ENCODE measurements around the gene RHCE. TPM values are rescaled to one million over a fixed set of nuclear protein-coding genes. Genes with fewer than 3 reads are reported as not detected.
"Not testable (repeated sequence)": the region's sequence is repeated elsewhere in the genome, so short reads cannot be mapped to it uniquely, and the experiment has no call there.

RHCE gene
- total RNA-seq, 1 experiment from 2014 or later = 0.62 TPM

GRCh38 chr1:25427696-25428095 is 7.1 kb upstream of the RHCE start:
- H3K36me3 ChIP-seq (replicated peaks; ENCODE audit: control insufficient read depth, insufficient read depth, low read length) = no peaks in the 10 kb centered on the region
- no peak for DNase-seq
- H3K27me3 ChIP-seq (ENCODE audit: control insufficient read depth, insufficient read depth, low read length) = no peaks in the 10 kb centered on the region; the same call in 1 of the 2 replicates
- no peak overlapping the region for H3K4me3 ChIP-seq (ENCODE audit: insufficient read depth, low read depth, low read length)

- no peak for DNase-seq
- Histone ChIP-seq H3K36me3 (replicated peaks; ENCODE audit: control insufficient read depth, insufficient read depth, low read length) (no peaks in the 10 kb centered on the region), H3K27me3 (ENCODE audit: control insufficient read depth, insufficient read depth, low read length) (no peaks in the 10 kb centered on the region; the same call in 1 of the 2 replicates), H3K4me3 (ENCODE audit: insufficient read depth, low read depth, low read length) (no peak overlapping the region)
Measured at GRCh38 chr1:25425098-25426085, 4.8 kb upstream of the RHCE start.

GRCh38 chr1:25423206-25423605 is 2.6 kb upstream of the RHCE start:
- DNase-seq; H3K27me3 ChIP-seq (ENCODE audit: control insufficient read depth, insufficient read depth, low read length); H3K36me3 ChIP-seq (replicated peaks; ENCODE audit: control insufficient read depth, insufficient read depth, low read length): not testable (repeated sequence)

GRCh38 chr1:25419339-25419738 is 1.3 kb downstream of the RHCE start:
- DNase-seq; H3K36me3 ChIP-seq (replicated peaks; ENCODE audit: control insufficient read depth, insufficient read depth, low read length); H3K27me3 ChIP-seq (ENCODE audit: control insufficient read depth, insufficient read depth, low read length): not testable (repeated sequence)

More at GRCh38 chr1:25423206-25423605, 2.6 kb upstream of the RHCE start:
- H3K4me3 ChIP-seq (ENCODE audit: insufficient read depth, low read depth, low read length) = not testable (repeated sequence)

GRCh38 chr1:25417280-25417679 is 3.3 kb downstream of the RHCE start:
- not testable (repeated sequence) for DNase-seq; H3K27me3 ChIP-seq (ENCODE audit: control insufficient read depth, insufficient read depth, low read length); H3K36me3 ChIP-seq (replicated peaks; ENCODE audit: control insufficient read depth, insufficient read depth, low read length)

More at GRCh38 chr1:25419339-25419738, 1.3 kb downstream of the RHCE start:
- H3K4me3 ChIP-seq (ENCODE audit: insufficient read depth, low read depth, low read length) = not testable (repeated sequence)

GRCh38 chr1:25414578-25414977 is 6.0 kb downstream of the RHCE start:
- H3K36me3 ChIP-seq (replicated peaks; ENCODE audit: control insufficient read depth, insufficient read depth, low read length); H3K27me3 ChIP-seq (ENCODE audit: control insufficient read depth, insufficient read depth, low read length); DNase-seq; H3K4me3 ChIP-seq (ENCODE audit: insufficient read depth, low read depth, low read length): not testable (repeated sequence)

More at GRCh38 chr1:25417280-25417679, 3.3 kb downstream of the RHCE start:
- not testable (repeated sequence) for H3K4me3 ChIP-seq (ENCODE audit: insufficient read depth, low read depth, low read length)

DNA sequence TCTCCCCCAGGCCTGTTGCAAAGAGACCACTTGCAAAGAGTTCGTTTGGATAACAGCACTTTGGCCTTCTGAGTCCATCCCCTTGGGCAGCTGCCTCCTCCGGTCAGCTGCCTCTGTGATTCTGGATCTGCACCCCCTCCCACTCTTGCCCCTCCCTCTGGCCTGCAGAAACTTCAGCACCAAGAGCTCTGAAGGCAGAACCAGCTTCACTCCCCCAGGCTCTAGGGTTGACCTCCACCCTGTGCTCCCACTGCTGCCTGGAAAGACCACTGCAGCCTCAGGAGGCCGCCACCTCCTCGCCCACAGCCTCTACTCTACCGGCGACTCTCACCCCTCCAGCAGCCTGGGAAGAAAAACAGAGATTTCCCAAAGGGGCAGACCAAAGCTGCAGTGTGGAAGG is 6.5 kb downstream of the RHCE start:
- DNase-seq; H3K27me3 ChIP-seq (ENCODE audit: control insufficient read depth, insufficient read depth, low read length); H3K36me3 ChIP-seq (replicated peaks; ENCODE audit: control insufficient read depth, insufficient read depth, low read length); H3K4me3 ChIP-seq (ENCODE audit: insufficient read depth, low read depth, low read length): not testable (repeated sequence)

GRCh38 chr1:25412872-25413623 is 7.6 kb downstream of the RHCE start:
- not testable (repeated sequence) for DNase-seq; H3K36me3 ChIP-seq (replicated peaks; ENCODE audit: control insufficient read depth, insufficient read depth, low read length); H3K4me3 ChIP-seq (ENCODE audit: insufficient read depth, low read depth, low read length); H3K27me3 ChIP-seq (ENCODE audit: control insufficient read depth, insufficient read depth, low read length)

DNA sequence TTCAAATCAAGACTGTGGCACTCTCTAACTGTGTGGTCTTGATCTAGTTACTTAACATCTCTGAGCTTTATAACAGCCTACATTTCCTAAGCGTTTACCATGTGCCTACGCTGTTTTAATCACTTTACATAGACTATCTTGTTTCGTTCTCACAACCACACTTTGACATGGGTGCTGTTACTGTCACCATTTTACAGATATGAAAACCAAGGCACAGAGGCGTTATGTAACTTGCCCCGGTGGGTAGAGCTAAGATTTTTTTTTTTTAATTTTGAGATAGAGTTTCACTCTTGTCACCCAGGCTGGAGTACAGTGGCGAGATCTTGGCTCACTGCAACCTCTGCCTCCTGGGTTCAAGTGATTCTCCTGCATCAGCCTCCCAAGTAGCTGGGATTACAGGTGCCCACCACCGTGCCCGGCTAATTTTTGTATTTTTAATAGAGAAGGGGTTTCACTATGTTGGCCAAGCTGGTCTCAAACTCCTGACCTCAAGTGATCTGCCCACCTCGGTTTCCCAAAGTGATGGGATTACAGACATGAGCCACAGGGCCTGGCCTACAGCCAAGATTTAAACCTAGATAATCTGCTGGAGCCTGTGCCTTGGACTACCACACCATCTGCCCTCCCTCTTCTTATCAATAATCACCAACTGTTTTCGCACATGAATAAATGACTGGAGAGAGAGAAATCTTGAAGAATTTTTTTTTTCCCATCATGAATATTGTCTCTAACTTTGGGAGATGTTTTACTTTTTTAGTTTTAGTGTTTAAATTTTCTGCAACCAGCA is 10.8 kb downstream of the RHCE start:
- not testable (repeated sequence) for H3K36me3 ChIP-seq (replicated peaks; ENCODE audit: control insufficient read depth, insufficient read depth, low read length); H3K4me3 ChIP-seq (ENCODE audit: insufficient read depth, low read depth, low read length); DNase-seq; H3K27me3 ChIP-seq (ENCODE audit: control insufficient read depth, insufficient read depth, low read length)

DNA sequence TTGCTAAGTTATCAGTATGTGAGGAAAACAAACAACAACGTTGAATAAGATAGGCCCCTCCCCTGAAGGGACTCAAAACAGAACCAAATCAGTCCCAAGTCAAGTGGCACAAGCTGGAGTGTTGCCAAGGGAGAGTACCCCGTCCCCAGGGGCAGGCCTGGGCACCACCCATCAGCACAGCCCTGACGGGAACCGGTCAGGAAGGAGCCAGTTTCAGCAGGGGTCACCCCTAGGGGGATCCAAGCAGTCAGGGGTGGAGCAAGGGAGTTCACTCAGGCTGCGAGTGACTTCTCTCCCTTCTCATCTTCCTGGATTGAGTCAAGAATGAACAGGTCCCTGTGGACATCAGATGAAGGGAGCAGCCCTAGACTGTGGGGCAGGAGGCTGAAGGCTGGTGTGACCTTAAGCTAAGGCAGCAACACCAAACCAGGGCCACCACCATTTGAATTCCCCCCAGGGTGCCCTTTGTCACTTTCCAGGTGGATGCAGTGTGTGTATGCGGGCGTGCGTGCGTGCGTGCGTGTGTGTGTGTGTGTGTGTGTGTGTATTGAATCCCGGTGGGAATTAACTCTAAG is 14.8 kb downstream of the RHCE start:
- not testable (repeated sequence) for H3K27me3 ChIP-seq (ENCODE audit: control insufficient read depth, insufficient read depth, low read length); DNase-seq; H3K36me3 ChIP-seq (replicated peaks; ENCODE audit: control insufficient read depth, insufficient read depth, low read length); H3K4me3 ChIP-seq (ENCODE audit: insufficient read depth, low read depth, low read length)

GRCh38 chr1:25402947-25403803 is 17.4 kb downstream of the RHCE start:
- not testable (repeated sequence) for H3K27me3 ChIP-seq (ENCODE audit: control insufficient read depth, insufficient read depth, low read length); H3K4me3 ChIP-seq (ENCODE audit: insufficient read depth, low read depth, low read length); DNase-seq; H3K36me3 ChIP-seq (replicated peaks; ENCODE audit: control insufficient read depth, insufficient read depth, low read length)

DNA sequence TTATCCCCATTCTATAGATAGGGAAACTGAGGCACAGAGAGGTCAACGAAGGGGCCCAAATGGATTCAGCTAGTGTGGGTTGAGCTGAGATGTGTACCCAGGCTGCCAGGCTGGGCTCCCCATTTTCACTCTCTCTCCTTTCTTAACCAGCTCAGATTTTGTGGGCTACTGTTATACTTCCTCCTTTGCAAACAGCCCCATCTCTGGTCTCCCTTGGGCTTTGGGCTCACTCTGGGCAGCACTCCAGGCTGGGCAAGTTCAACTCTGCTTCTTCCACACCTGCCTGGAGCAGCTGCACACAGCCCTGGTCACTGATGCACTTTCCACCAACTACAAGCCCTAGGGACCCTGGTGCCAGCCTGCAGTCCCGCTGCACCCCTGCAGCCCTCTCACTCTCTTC is 22.5 kb downstream of the RHCE start:
- H3K4me3 ChIP-seq (ENCODE audit: insufficient read depth, low read depth, low read length); DNase-seq; H3K27me3 ChIP-seq (ENCODE audit: control insufficient read depth, insufficient read depth, low read length); H3K36me3 ChIP-seq (replicated peaks; ENCODE audit: control insufficient read depth, insufficient read depth, low read length): not testable (repeated sequence)

DNA sequence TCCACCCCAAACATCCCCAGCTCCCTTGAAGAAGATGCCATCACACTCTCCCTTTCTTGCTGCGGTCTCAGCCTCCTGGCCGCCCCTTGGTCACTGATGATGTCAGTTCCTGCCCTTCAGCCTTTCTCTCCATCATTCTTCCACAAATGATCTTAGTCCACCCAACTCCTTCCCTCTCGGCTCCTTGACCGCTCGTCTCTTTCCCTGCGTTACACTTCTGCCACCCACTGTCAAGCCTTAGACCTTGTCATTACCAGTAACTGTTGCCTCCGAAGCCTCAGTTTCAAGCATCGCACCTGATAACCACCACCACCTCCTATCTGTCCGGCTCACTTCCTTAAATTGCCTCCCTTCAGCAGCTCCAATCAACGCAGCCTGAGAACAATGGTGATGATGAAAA is 23.1 kb downstream of the RHCE start:
- H3K4me3 ChIP-seq (ENCODE audit: insufficient read depth, low read depth, low read length); H3K27me3 ChIP-seq (ENCODE audit: control insufficient read depth, insufficient read depth, low read length); H3K36me3 ChIP-seq (replicated peaks; ENCODE audit: control insufficient read depth, insufficient read depth, low read length); DNase-seq: not testable (repeated sequence)
